Measurements from ENCODE around the gene STK38. TPM values are rescaled to one million over a fixed set of nuclear protein-coding genes. Genes with fewer than 3 reads are reported as not detected.

The STK38 gene
- total and polyA plus RNA-seq, 2 of the 13 experiments (the other 11 are each of a cell fraction or from before 2014, with no cell fraction given), result 10.3 to 20.7 TPM

DNA sequence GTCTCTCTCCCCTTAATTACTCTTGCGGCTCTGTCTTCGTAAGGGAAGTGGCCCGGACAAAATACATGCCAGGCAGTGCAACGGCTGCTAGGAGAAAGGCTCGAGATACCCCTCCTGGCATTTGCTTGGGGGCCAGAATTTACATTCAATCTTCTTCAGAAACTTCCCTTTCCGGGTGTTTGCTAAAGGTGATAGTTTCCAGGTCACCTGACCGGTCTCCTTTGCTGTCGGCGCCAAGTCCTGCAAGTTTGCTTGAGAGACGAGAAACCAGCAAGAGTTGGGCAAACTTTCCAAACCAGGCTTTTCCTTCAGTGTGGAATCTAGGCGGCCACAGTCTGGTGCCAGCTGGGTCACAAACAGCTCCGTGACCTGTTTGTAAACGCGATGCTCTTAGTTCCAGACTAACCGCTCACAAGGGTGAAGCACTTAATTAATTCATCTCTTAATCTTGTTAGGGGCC is 46.3 kb upstream of the STK38 start (continued):
- TF ChIP-seq, protein P1, sequence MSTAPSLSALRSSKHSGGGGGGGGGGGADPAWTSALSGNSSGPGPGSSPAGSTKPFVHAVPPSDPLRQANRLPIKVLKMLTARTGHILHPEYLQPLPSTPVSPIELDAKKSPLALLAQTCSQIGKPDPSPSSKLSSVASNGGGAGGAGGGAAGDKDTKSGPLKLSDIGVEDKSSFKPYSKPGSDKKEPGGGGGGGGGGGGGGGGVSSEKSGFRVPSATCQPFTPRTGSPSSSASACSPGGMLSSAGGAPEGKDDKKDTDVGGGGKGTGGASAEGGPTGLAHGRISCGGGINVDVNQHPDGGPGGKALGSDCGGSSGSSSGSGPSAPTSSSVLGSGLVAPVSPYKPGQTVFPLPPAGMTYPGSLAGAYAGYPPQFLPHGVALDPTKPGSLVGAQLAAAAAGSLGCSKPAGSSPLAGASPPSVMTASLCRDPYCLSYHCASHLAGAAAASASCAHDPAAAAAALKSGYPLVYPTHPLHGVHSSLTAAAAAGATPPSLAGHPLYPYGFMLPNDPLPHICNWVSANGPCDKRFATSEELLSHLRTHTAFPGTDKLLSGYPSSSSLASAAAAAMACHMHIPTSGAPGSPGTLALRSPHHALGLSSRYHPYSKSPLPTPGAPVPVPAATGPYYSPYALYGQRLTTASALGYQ (CRISPR knock-in tag; IDR thresholded peaks at IDR 0.05), result 0 out of 2 replicates have a peak, but pooled peaks have one; percentile 2
- TF ChIP-seq, protein P2, sequence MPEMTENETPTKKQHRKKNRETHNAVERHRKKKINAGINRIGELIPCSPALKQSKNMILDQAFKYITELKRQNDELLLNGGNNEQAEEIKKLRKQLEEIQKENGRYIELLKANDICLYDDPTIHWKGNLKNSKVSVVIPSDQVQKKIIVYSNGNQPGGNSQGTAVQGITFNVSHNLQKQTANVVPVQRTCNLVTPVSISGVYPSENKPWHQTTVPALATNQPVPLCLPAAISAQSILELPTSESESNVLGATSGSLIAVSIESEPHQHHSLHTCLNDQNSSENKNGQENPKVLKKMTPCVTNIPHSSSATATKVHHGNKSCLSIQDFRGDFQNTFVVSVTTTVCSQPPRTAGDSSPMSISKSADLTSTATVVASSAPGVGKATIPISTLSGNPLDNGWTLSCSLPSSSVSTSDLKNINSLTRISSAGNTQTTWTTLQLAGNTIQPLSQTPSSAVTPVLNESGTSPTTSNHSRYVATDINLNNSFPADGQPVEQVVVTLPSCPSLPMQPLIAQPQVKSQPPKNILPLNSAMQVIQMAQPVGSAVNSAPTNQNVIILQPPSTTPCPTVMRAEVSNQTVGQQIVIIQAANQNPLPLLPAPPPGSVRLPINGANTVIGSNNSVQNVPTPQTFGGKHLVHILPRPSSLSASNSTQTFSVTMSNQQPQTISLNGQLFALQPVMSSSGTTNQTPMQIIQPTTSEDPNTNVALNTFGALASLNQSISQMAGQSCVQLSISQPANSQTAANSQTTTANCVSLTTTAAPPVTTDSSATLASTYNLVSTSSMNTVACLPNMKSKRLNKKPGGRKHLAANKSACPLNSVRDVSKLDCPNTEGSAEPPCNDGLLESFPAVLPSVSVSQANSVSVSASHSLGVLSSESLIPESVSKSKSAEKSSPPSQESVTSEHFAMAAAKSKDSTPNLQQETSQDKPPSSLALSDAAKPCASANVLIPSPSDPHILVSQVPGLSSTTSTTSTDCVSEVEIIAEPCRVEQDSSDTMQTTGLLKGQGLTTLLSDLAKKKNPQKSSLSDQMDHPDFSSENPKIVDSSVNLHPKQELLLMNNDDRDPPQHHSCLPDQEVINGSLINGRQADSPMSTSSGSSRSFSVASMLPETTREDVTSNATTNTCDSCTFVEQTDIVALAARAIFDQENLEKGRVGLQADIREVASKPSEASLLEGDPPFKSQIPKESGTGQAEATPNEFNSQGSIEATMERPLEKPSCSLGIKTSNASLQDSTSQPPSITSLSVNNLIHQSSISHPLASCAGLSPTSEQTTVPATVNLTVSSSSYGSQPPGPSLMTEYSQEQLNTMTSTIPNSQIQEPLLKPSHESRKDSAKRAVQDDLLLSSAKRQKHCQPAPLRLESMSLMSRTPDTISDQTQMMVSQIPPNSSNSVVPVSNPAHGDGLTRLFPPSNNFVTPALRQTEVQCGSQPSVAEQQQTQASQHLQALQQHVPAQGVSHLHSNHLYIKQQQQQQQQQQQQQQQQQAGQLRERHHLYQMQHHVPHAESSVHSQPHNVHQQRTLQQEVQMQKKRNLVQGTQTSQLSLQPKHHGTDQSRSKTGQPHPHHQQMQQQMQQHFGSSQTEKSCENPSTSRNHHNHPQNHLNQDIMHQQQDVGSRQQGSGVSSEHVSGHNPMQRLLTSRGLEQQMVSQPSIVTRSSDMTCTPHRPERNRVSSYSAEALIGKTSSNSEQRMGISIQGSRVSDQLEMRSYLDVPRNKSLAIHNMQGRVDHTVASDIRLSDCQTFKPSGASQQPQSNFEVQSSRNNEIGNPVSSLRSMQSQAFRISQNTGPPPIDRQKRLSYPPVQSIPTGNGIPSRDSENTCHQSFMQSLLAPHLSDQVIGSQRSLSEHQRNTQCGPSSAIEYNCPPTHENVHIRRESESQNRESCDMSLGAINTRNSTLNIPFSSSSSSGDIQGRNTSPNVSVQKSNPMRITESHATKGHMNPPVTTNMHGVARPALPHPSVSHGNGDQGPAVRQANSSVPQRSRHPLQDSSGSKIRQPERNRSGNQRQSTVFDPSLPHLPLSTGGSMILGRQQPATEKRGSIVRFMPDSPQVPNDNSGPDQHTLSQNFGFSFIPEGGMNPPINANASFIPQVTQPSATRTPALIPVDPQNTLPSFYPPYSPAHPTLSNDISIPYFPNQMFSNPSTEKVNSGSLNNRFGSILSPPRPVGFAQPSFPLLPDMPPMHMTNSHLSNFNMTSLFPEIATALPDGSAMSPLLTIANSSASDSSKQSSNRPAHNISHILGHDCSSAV (CRISPR knock-in tag; IDR thresholded peaks at IDR 0.05; ENCODE audit: borderline replicate concordance), result peak; percentile 46; the same call in 1 of the 2 replicates
- TF ChIP-seq ZFAT (CRISPR knock-in tag; conservative IDR thresholded peaks at IDR 0.05) (0 out of 2 replicates have a peak, but pooled peaks have one; percentile 70), JARID2 (CRISPR knock-in tag; IDR thresholded peaks at IDR 0.05; ENCODE audit: insufficient replicate concordance) (no peak), RFX3 (CRISPR knock-in tag; IDR thresholded peaks at IDR 0.05) (no peak), FOXM1 (CRISPR knock-in tag; IDR thresholded peaks at IDR 0.05) (no peak)
- TF ChIP-seq, protein P3, sequence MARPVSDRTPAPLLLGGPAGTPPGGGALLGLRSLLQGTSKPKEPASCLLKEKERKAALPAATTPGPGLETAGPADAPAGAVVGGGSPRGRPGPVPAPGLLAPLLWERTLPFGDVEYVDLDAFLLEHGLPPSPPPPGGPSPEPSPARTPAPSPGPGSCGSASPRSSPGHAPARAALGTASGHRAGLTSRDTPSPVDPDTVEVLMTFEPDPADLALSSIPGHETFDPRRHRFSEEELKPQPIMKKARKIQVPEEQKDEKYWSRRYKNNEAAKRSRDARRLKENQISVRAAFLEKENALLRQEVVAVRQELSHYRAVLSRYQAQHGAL (CRISPR knock-in tag; IDR thresholded peaks at IDR 0.05; ENCODE audit: not compliant biosample characterization), result no peak
- TF ChIP-seq, protein P4, sequence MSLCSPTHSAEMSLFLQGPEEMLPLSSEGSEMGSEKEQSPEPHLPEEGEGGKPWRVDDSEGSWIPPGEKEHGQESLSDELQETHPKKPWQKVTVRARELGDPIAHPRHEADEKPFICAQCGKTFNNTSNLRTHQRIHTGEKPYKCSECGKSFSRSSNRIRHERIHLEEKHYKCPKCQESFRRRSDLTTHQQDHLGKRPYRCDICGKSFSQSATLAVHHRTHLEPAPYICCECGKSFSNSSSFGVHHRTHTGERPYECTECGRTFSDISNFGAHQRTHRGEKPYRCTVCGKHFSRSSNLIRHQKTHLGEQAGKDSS (CRISPR knock-in tag; IDR thresholded peaks at IDR 0.05; ENCODE audit: borderline replicate concordance, low read depth), result no peak
- TF ChIP-seq, protein P5, sequence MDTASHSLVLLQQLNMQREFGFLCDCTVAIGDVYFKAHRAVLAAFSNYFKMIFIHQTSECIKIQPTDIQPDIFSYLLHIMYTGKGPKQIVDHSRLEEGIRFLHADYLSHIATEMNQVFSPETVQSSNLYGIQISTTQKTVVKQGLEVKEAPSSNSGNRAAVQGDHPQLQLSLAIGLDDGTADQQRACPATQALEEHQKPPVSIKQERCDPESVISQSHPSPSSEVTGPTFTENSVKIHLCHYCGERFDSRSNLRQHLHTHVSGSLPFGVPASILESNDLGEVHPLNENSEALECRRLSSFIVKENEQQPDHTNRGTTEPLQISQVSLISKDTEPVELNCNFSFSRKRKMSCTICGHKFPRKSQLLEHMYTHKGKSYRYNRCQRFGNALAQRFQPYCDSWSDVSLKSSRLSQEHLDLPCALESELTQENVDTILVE (CRISPR knock-in tag; IDR thresholded peaks at IDR 0.05), result no peak
- TF ChIP-seq, protein P6, sequence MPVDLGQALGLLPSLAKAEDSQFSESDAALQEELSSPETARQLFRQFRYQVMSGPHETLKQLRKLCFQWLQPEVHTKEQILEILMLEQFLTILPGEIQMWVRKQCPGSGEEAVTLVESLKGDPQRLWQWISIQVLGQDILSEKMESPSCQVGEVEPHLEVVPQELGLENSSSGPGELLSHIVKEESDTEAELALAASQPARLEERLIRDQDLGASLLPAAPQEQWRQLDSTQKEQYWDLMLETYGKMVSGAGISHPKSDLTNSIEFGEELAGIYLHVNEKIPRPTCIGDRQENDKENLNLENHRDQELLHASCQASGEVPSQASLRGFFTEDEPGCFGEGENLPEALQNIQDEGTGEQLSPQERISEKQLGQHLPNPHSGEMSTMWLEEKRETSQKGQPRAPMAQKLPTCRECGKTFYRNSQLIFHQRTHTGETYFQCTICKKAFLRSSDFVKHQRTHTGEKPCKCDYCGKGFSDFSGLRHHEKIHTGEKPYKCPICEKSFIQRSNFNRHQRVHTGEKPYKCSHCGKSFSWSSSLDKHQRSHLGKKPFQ (CRISPR knock-in tag; IDR thresholded peaks at IDR 0.05; ENCODE audit: insufficient replicate concordance), result peak; percentile 81
- TF ChIP-seq, protein P7, sequence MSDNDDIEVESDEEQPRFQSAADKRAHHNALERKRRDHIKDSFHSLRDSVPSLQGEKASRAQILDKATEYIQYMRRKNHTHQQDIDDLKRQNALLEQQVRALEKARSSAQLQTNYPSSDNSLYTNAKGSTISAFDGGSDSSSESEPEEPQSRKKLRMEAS (IDR thresholded peaks at IDR 0.05), result no peak
